Neutrophil (primary cell): ENCODE measurements around the gene UBA1.
A peak's percentile ranks its signal among the peaks of the same experiment; 100 is the strongest.

Experiments
- H3K27ac ChIP-seq: fragments of 200-600 bp; sonication (generic); 2 replicates; pipeline ENCODE4 v1.5.1; 2016; ENCODE audit warnings: mild to moderate bottlenecking, moderate library complexity
- H3K27me3 ChIP-seq: fragments of 200-600 bp; sonication (generic); 2 replicates; pipeline ENCODE4 v1.6.0; 2016; ENCODE audit warnings: mild to moderate bottlenecking
- H3K36me3 ChIP-seq: fragments of 200-600 bp; sonication (generic); 2 replicates; pipeline ENCODE4 v1.5.1; 2017
- H3K4me1 ChIP-seq, 2 experiments: fragments of 200-600 bp in 1 of 2; sonication (generic) in 1 of 2; 1 replicate in 1 of 2; 2 replicates in 1 of 2; pipeline versions ENCODE4 v1.5.1 to v1.6.1; 2013 to 2016; ENCODE audit warnings: low read depth in 1 of 2, low read length in 1 of 2, mild to moderate bottlenecking in 1 of 2, moderate library complexity in 1 of 2; ENCODE audit not compliant: control insufficient read depth in 1 of 2, insufficient read depth in 1 of 2
- H3K4me3 ChIP-seq, 2 experiments: fragments of 200-600 bp in 1 of 2; sonication (generic) in 1 of 2; 1 replicate in 1 of 2; 2 replicates in 1 of 2; pipeline ENCODE4 v1.5.1; 2013 to 2016; ENCODE audit warnings: low read depth in 1 of 2, low read length in 1 of 2, mild to moderate bottlenecking in 1 of 2, moderate library complexity in 1 of 2
- H3K9me3 ChIP-seq: fragments of 200-600 bp; sonication (generic); 2 replicates; pipeline ENCODE4 v1.5.1; 2016
- CTCF ChIP-seq: fragments of 200-600 bp; sonication (generic); IDR thresholded peaks from 2 replicates; pipeline ENCODE4 v1.5.1; 2016; ENCODE audit warnings: antibody characterized with exemption

The UBA1 gene

DNA sequence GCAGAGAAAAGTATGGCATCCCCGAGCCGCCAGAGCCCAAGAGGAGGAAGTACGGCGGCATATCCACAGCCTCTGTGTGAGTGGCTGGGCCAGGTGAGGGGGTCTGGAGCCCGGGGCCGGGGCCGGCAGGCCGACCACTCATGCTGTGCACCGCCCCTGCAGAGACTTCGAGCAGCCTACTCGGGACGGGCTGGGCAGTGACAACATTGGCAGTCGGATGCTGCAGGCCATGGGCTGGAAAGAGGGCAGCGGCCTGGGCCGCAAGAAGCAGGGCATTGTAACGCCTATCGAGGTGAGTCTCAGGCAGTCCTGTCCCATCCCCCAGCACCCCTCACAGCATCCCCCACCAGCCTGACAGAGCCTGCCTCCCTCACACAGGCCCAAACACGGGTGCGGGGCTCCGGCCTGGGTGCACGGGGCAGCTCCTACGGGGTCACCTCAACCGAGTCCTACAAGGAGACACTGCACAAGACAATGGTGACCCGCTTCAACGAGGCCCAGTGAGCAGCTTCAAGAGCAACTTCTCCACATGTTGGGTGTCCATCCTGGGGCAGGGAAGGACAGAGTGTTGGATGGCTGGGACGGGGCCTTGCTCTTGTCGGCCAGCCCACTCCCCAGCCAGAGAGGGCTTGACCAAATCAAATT lies 7.4 kb upstream of the UBA1 start:
- H3K36me3 ChIP-seq = peaks cover 59% of the 10 kb centered on the region
- H3K27ac ChIP-seq = no peak overlapping the region
- no peak for TF ChIP-seq CTCF
- H3K4me3 ChIP-seq = no peak overlapping the region
- H3K27me3 ChIP-seq = no peaks in the 10 kb centered on the region
- H3K9me3 ChIP-seq = no peaks in the 10 kb centered on the region
- H3K4me1 ChIP-seq = peaks cover 9 to 10% of the 10 kb centered on the region in 2 experiments

DNA sequence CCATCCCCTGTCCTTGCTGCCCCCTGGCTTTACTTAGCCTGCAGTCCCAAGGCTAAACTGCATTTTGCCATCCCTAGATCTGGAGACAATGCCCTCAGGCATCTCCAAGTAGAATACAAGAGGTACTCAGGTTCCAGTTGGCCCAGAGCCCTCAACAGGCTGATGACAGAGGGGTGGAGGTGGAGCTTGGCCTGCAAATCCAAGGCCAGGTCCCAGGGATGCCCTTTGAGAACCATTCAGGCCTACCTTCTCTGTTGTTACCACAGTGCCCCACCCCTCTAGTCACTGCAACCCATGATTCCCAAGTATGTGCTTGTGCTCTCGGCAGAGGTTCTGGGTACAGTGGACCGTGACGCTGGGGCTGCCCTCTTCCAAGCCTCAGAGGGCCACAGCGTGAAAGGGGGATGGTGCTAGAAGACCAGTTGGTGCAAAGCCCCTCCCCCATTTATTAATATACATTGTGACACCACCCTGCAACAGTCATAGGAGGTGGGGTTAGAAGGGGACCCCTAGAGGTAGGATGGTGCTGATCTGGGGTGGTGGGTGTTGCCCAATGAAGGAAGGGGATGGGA lies 6.4 kb upstream of the UBA1 start:
- H3K9me3 ChIP-seq = no peaks in the 10 kb centered on the region
- no peaks in the 10 kb centered on the region for H3K27me3 ChIP-seq
- H3K4me3 ChIP-seq = no peak overlapping the region
- no peak for TF ChIP-seq CTCF
- H3K36me3 ChIP-seq = peaks cover 49% of the 10 kb centered on the region
- H3K27ac ChIP-seq = no peak overlapping the region
- H3K4me1 ChIP-seq = peaks cover 15 to 19% of the 10 kb centered on the region in 2 experiments

DNA sequence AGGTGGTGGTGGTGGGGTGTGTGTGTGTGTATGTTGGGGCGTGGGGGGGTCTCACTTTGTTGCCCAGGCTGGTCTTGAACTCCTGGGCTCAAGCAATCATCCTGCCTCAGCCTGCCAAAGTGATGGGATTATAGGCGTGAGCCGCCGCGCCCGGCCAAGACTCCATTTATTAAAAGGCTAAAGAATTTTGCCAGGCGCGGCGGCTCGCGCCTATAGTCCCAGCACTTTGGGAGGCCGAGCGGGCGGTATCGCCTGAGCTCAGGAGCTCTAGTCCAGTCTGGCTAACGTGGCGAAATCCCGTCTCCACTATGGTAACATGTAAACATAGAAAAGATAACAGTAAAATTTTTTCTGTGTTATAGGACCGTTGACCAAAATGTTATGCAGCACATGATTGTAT lies 3.7 kb upstream of the UBA1 start:
- H3K27ac ChIP-seq = no peak overlapping the region
- peaks cover 25% of the 10 kb centered on the region for H3K36me3 ChIP-seq
- no peak for TF ChIP-seq CTCF
- peaks cover 30 to 39% of the 10 kb centered on the region in 2 experiments for H3K4me1 ChIP-seq
- H3K4me3 ChIP-seq = no peak overlapping the region
- H3K27me3 ChIP-seq = no peaks in the 10 kb centered on the region
- no peaks in the 10 kb centered on the region for H3K9me3 ChIP-seq

- TF ChIP-seq CTCF = no peak
- Histone ChIP-seq H3K36me3 (peaks cover 18% of the 10 kb centered on the region), H3K4me1 (peaks cover 36 to 47% of the 10 kb centered on the region in 2 experiments), H3K9me3 (no peaks in the 10 kb centered on the region), H3K27me3 (no peaks in the 10 kb centered on the region), H3K4me3 (peak overlapping the region; percentile 38 to 43), H3K27ac (no peak overlapping the region)
Measured at GRCh38 chrX:47190445-47191269, 3.0 kb upstream of the UBA1 start.

GRCh38 chrX:47191331-47191730 lies 2.3 kb upstream of the UBA1 start:
- Histone ChIP-seq H3K4me3 (peak overlapping the region; percentile 38 to 43), H3K27ac (no peak overlapping the region), H3K36me3 (peaks cover 12% of the 10 kb centered on the region), H3K27me3 (no peaks in the 10 kb centered on the region), H3K9me3 (no peaks in the 10 kb centered on the region), H3K4me1 (peaks cover 43 to 53% of the 10 kb centered on the region in 2 experiments)
- TF ChIP-seq CTCF = no peak
